Measurements from ENCODE around the gene KRT6A. TPM values are rescaled to one million over a fixed set of nuclear protein-coding genes. Genes with fewer than 3 reads are reported as not detected.
"Not testable (repeated sequence)": the region's sequence is repeated elsewhere in the genome, so short reads cannot be mapped to it uniquely, and the experiment has no call there.

KRT6A gene
- total and polyA plus RNA-seq, 2 donors = 14.4 to 671 TPM

GRCh38 chr12:52498946-52499345 is 5.9 kb upstream of the KRT6A start:
- H3K27me3 ChIP-seq (ENCODE audit: control insufficient read depth in 2 of 2, insufficient read depth in 1 of 2, low read length in 1 of 2) = peaks cover 0 to 7% of the 10 kb centered on the region in 2 donors
- no peaks in the 10 kb centered on the region for H3K36me3 ChIP-seq (ENCODE audit: control insufficient read depth in 2 of 2, insufficient read depth in 2 of 2, low read length in 1 of 2)
- no peak overlapping the region for H3K4me3 ChIP-seq (ENCODE audit: low read length in 2 of 2)
- H3K4me1 ChIP-seq (ENCODE audit: control insufficient read depth in 2 of 2, insufficient read depth in 2 of 2, low read length in 2 of 2) = no peaks in the 10 kb centered on the region
- H3K9me3 ChIP-seq (ENCODE audit: control insufficient read depth in 2 of 2, insufficient read depth in 1 of 2, low read length in 1 of 2) = no peaks in the 10 kb centered on the region
- H3K27ac ChIP-seq (ENCODE audit: low read depth in 1 of 2, low read length in 1 of 2) = no peak overlapping the region
- 93% methylated on average over 1 of the region's 1 CpG for WGBS
- DNase-seq (ENCODE audit: low read depth in 6 of 9, low spot score in 9 of 9) = no peak

- Histone ChIP-seq H3K4me3 (ENCODE audit: low read length in 2 of 2) (no peak overlapping the region), H3K27ac (ENCODE audit: low read depth in 1 of 2, low read length in 1 of 2) (no peak overlapping the region), H3K27me3 (ENCODE audit: control insufficient read depth in 2 of 2, insufficient read depth in 1 of 2, low read length in 1 of 2) (peaks cover 0 to 7% of the 10 kb centered on the region in 2 donors), H3K36me3 (ENCODE audit: control insufficient read depth in 2 of 2, insufficient read depth in 2 of 2, low read length in 1 of 2) (no peaks in the 10 kb centered on the region), H3K9me3 (ENCODE audit: control insufficient read depth in 2 of 2, insufficient read depth in 1 of 2, low read length in 1 of 2) (no peaks in the 10 kb centered on the region), H3K4me1 (ENCODE audit: control insufficient read depth in 2 of 2, insufficient read depth in 2 of 2, low read length in 2 of 2) (no peaks in the 10 kb centered on the region)
- WGBS = 95% methylated on average over 7 of the region's 7 CpGs
- no peak for DNase-seq (ENCODE audit: low read depth in 6 of 9, low spot score in 9 of 9)
Observed at GRCh38 chr12:52497975-52498374, 4.9 kb upstream of the KRT6A start.

- WGBS = 87% methylated on average over 4 of the region's 4 CpGs
- H3K27ac ChIP-seq (ENCODE audit: low read depth in 1 of 2, low read length in 1 of 2) = no peak overlapping the region
Observed at GRCh38 chr12:52496590-52497071, 3.6 kb upstream of the KRT6A start.

GRCh38 chr12:52496054-52496453 is 3.0 kb upstream of the KRT6A start:
- Histone ChIP-seq H3K27me3 (ENCODE audit: control insufficient read depth in 2 of 2, insufficient read depth in 1 of 2, low read length in 1 of 2) (peaks cover 0 to 7% of the 10 kb centered on the region in 2 donors), H3K36me3 (ENCODE audit: control insufficient read depth in 2 of 2, insufficient read depth in 2 of 2, low read length in 1 of 2) (no peaks in the 10 kb centered on the region), H3K9me3 (ENCODE audit: control insufficient read depth in 2 of 2, insufficient read depth in 1 of 2, low read length in 1 of 2) (no peaks in the 10 kb centered on the region), H3K27ac (ENCODE audit: low read depth in 1 of 2, low read length in 1 of 2) (no peak overlapping the region), H3K4me3 (ENCODE audit: low read length in 2 of 2) (no peak overlapping the region), H3K4me1 (ENCODE audit: control insufficient read depth in 2 of 2, insufficient read depth in 2 of 2, low read length in 2 of 2) (no peaks in the 10 kb centered on the region)
- DNase-seq (ENCODE audit: low read depth in 6 of 9, low spot score in 9 of 9) = no peak
- WGBS = 65% methylated on average over 2 of the region's 2 CpGs

More at GRCh38 chr12:52496590-52497071, 3.6 kb upstream of the KRT6A start:
- DNase-seq (ENCODE audit: low read depth in 6 of 9, low spot score in 9 of 9) = no peak
- Histone ChIP-seq H3K27me3 (ENCODE audit: control insufficient read depth in 2 of 2, insufficient read depth in 1 of 2, low read length in 1 of 2) (peaks cover 0 to 7% of the 10 kb centered on the region in 2 donors), H3K4me1 (ENCODE audit: control insufficient read depth in 2 of 2, insufficient read depth in 2 of 2, low read length in 2 of 2) (no peaks in the 10 kb centered on the region), H3K4me3 (ENCODE audit: low read length in 2 of 2) (no peak overlapping the region), H3K9me3 (ENCODE audit: control insufficient read depth in 2 of 2, insufficient read depth in 1 of 2, low read length in 1 of 2) (no peaks in the 10 kb centered on the region), H3K36me3 (ENCODE audit: control insufficient read depth in 2 of 2, insufficient read depth in 2 of 2, low read length in 1 of 2) (no peaks in the 10 kb centered on the region)

GRCh38 chr12:52495389-52495788 is 2.3 kb upstream of the KRT6A start:
- Histone ChIP-seq H3K9me3 (ENCODE audit: control insufficient read depth in 2 of 2, insufficient read depth in 1 of 2, low read length in 1 of 2) (no peaks in the 10 kb centered on the region), H3K4me3 (ENCODE audit: low read length in 2 of 2) (no peak overlapping the region), H3K27ac (ENCODE audit: low read depth in 1 of 2, low read length in 1 of 2) (no peak overlapping the region), H3K27me3 (ENCODE audit: control insufficient read depth in 2 of 2, insufficient read depth in 1 of 2, low read length in 1 of 2) (peaks cover 0 to 7% of the 10 kb centered on the region in 2 donors), H3K36me3 (ENCODE audit: control insufficient read depth in 2 of 2, insufficient read depth in 2 of 2, low read length in 1 of 2) (no peaks in the 10 kb centered on the region), H3K4me1 (ENCODE audit: control insufficient read depth in 2 of 2, insufficient read depth in 2 of 2, low read length in 2 of 2) (no peaks in the 10 kb centered on the region)
- WGBS = 49% methylated on average over 3 of the region's 3 CpGs
- peak in 1 of 9 donors; percentile 13 for DNase-seq (ENCODE audit: low read depth in 6 of 9, low spot score in 9 of 9)

- Histone ChIP-seq H3K9me3 (ENCODE audit: control insufficient read depth in 2 of 2, insufficient read depth in 1 of 2, low read length in 1 of 2) (no peaks in the 10 kb centered on the region), H3K27ac (ENCODE audit: low read depth in 1 of 2, low read length in 1 of 2) (peak overlapping the region in 1 of 2 donors; percentile 64), H3K27me3 (ENCODE audit: control insufficient read depth in 2 of 2, insufficient read depth in 1 of 2, low read length in 1 of 2) (peaks cover 0 to 5% of the 10 kb centered on the region in 2 donors), H3K4me1 (ENCODE audit: control insufficient read depth in 2 of 2, insufficient read depth in 2 of 2, low read length in 2 of 2) (no peaks in the 10 kb centered on the region), H3K36me3 (ENCODE audit: control insufficient read depth in 2 of 2, insufficient read depth in 2 of 2, low read length in 1 of 2) (no peaks in the 10 kb centered on the region), H3K4me3 (ENCODE audit: low read length in 2 of 2) (no peak overlapping the region)
- 83% methylated on average over 4 of the region's 4 CpGs for WGBS
- DNase-seq (ENCODE audit: low read depth in 6 of 9, low spot score in 9 of 9) = no peak
Observed at GRCh38 chr12:52494518-52494917, 1.5 kb upstream of the KRT6A start.

- H3K4me1 ChIP-seq (ENCODE audit: control insufficient read depth in 2 of 2, insufficient read depth in 2 of 2, low read length in 2 of 2) = no peaks in the 10 kb centered on the region
- peaks cover 0 to 5% of the 10 kb centered on the region in 2 donors for H3K27me3 ChIP-seq (ENCODE audit: control insufficient read depth in 2 of 2, insufficient read depth in 1 of 2, low read length in 1 of 2)
- no peaks in the 10 kb centered on the region for H3K36me3 ChIP-seq (ENCODE audit: control insufficient read depth in 2 of 2, insufficient read depth in 2 of 2, low read length in 1 of 2)
- H3K27ac ChIP-seq (ENCODE audit: low read depth in 1 of 2, low read length in 1 of 2) = no peak overlapping the region
- H3K9me3 ChIP-seq (ENCODE audit: control insufficient read depth in 2 of 2, insufficient read depth in 1 of 2, low read length in 1 of 2) = no peaks in the 10 kb centered on the region
- no peak for DNase-seq (ENCODE audit: low read depth in 6 of 9, low spot score in 9 of 9)
- 94% methylated on average over 1 of the region's 1 CpG for WGBS
- H3K4me3 ChIP-seq (ENCODE audit: low read length in 2 of 2) = no peak overlapping the region
Observed at GRCh38 chr12:52494100-52494499, 1.0 kb upstream of the KRT6A start.

GRCh38 chr12:52492405-52492804 is 652 bp downstream of the KRT6A start:
- H3K4me1 ChIP-seq (ENCODE audit: control insufficient read depth in 2 of 2, insufficient read depth in 2 of 2, low read length in 2 of 2); H3K27me3 ChIP-seq (ENCODE audit: control insufficient read depth in 2 of 2, insufficient read depth in 1 of 2, low read length in 1 of 2); H3K4me3 ChIP-seq (ENCODE audit: low read length in 2 of 2); H3K27ac ChIP-seq (ENCODE audit: low read depth in 1 of 2, low read length in 1 of 2); H3K9me3 ChIP-seq (ENCODE audit: control insufficient read depth in 2 of 2, insufficient read depth in 1 of 2, low read length in 1 of 2); H3K36me3 ChIP-seq (ENCODE audit: control insufficient read depth in 2 of 2, insufficient read depth in 2 of 2, low read length in 1 of 2); DNase-seq (ENCODE audit: low read depth in 6 of 9, low spot score in 9 of 9): not testable (repeated sequence)
- 96% methylated on average over 6 of the region's 6 CpGs for WGBS

GRCh38 chr12:52491495-52491894 is 1.6 kb downstream of the KRT6A start:
- H3K4me1 ChIP-seq (ENCODE audit: control insufficient read depth in 2 of 2, insufficient read depth in 2 of 2, low read length in 2 of 2); H3K36me3 ChIP-seq (ENCODE audit: control insufficient read depth in 2 of 2, insufficient read depth in 2 of 2, low read length in 1 of 2); H3K27ac ChIP-seq (ENCODE audit: low read depth in 1 of 2, low read length in 1 of 2); H3K27me3 ChIP-seq (ENCODE audit: control insufficient read depth in 2 of 2, insufficient read depth in 1 of 2, low read length in 1 of 2); H3K4me3 ChIP-seq (ENCODE audit: low read length in 2 of 2); DNase-seq (ENCODE audit: low read depth in 6 of 9, low spot score in 9 of 9); H3K9me3 ChIP-seq (ENCODE audit: control insufficient read depth in 2 of 2, insufficient read depth in 1 of 2, low read length in 1 of 2): not testable (repeated sequence)
- WGBS = 90% methylated on average over 8 of the region's 8 CpGs

GRCh38 chr12:52488736-52489135 is 4.3 kb downstream of the KRT6A start:
- Histone ChIP-seq H3K36me3 (ENCODE audit: control insufficient read depth in 2 of 2, insufficient read depth in 2 of 2, low read length in 1 of 2) (no peaks in the 10 kb centered on the region), H3K27ac (ENCODE audit: low read depth in 1 of 2, low read length in 1 of 2) (no peak overlapping the region), H3K27me3 (ENCODE audit: control insufficient read depth in 2 of 2, insufficient read depth in 1 of 2, low read length in 1 of 2) (no peaks in the 10 kb centered on the region), H3K4me1 (ENCODE audit: control insufficient read depth in 2 of 2, insufficient read depth in 2 of 2, low read length in 2 of 2) (no peaks in the 10 kb centered on the region), H3K9me3 (ENCODE audit: control insufficient read depth in 2 of 2, insufficient read depth in 1 of 2, low read length in 1 of 2) (no peaks in the 10 kb centered on the region), H3K4me3 (ENCODE audit: low read length in 2 of 2) (no peak overlapping the region)
- DNase-seq (ENCODE audit: low read depth in 6 of 9, low spot score in 9 of 9) = no peak
